GM18870 (cell line): ENCODE measurements around the gene CDC42BPG.

Experiments used
- ATAC-seq: cut with Tn5 transposase; IDR thresholded peaks from one replicate; pipeline ENCODE4 v1.9.1; 2021; ENCODE audit warnings: moderate library complexity; ENCODE audit not compliant: unreplicated experiment

Gene CDC42BPG

GRCh38 chr11:64790205-64791095 is 54.0 kb downstream of the CDC42BPG start:
- no peak for ATAC-seq

- no peak for ATAC-seq
Measured at GRCh38 chr11:64789331-64790204, 54.9 kb downstream of the CDC42BPG start.

- ATAC-seq: no peak
Measured at GRCh38 chr11:64788321-64789215, 55.9 kb downstream of the CDC42BPG start.

- no peak for ATAC-seq
Measured at GRCh38 chr11:64787526-64788320, 56.7 kb downstream of the CDC42BPG start.

- ATAC-seq: no peak
Measured at GRCh38 chr11:64786308-64786707, 58.1 kb downstream of the CDC42BPG start.

- ATAC-seq: no peak
Measured at GRCh38 chr11:64784813-64785581, 59.5 kb downstream of the CDC42BPG start.

GRCh38 chr11:64778473-64779298 is 65.8 kb downstream of the CDC42BPG start, which contains the start of gene SF1:
Gene SF1 (minus strand): TSS chr11:64778542. CDS start chr11:64778392, 150 bp downstream.
- peak; percentile 84 for ATAC-seq

GRCh38 chr11:64778223-64778472 is 66.3 kb downstream of the CDC42BPG start:
- ATAC-seq: peak; percentile 2

GRCh38 chr11:64777449-64778222 is 66.8 kb downstream of the CDC42BPG start:
- no peak for ATAC-seq

GRCh38 chr11:64776875-64777274 is 67.6 kb downstream of the CDC42BPG start:
- no peak for ATAC-seq

GRCh38 chr11:64776425-64776824 is 68.0 kb downstream of the CDC42BPG start:
- no peak for ATAC-seq

GRCh38 chr11:64774144-64774543 is 70.3 kb downstream of the CDC42BPG start:
- no peak for ATAC-seq
